Cardiac fibroblast (primary cell): ENCODE results near the gene LCOR.

Source experiments
- DNase-seq, 2 donors: peaks; one replicate each; pipeline versions ENCODE4 v3.0.0 to v3.0.0-alpha.2; 2010; ENCODE audit warnings: low read depth in 2 of 2
- H3K4me3 ChIP-seq, 2 donors: replicated peaks in 1 of 2; 1 replicate in 1 of 2; 2 replicates in 1 of 2; pipeline ENCODE4 v1.5.1; 2011; ENCODE audit warnings: low read depth in 2 of 2, low read length in 2 of 2, mild to moderate bottlenecking in 2 of 2, moderate library complexity in 1 of 2
- TF ChIP-seq, protein P1 (sequence below): IDR thresholded peaks from one replicate; pipeline ENCODE4 v1.5.1; 2011; ENCODE audit warnings: low read depth, mild to moderate bottlenecking, low read length, inconsistent platforms

LCOR gene

DNA sequence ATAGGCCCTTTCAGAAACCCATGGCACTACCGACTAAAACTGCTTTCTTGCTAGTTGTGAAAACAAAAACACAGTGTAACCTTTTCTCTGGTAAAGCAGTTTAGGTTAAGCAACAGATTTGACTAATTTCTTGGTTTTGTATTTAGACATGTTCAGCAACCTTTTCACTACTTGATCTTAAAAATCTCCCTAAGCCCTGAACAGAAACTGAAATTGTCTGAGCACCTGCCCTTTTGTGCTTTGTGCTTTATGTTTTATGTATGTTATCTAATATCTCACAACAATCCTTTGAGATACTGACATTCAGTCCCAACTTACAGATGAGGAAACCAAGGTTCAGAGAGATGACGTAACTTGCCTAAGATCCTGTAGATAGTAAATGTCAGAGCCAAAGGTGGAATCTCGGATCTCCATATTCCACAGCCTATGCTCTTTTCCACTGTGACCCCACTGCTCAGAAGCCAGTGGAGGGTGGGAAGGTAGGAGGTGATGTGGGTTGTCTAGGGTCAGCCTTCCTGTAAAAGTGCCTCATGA lies 146.6 kb downstream of the LCOR start:
- TF ChIP-seq, protein P1, sequence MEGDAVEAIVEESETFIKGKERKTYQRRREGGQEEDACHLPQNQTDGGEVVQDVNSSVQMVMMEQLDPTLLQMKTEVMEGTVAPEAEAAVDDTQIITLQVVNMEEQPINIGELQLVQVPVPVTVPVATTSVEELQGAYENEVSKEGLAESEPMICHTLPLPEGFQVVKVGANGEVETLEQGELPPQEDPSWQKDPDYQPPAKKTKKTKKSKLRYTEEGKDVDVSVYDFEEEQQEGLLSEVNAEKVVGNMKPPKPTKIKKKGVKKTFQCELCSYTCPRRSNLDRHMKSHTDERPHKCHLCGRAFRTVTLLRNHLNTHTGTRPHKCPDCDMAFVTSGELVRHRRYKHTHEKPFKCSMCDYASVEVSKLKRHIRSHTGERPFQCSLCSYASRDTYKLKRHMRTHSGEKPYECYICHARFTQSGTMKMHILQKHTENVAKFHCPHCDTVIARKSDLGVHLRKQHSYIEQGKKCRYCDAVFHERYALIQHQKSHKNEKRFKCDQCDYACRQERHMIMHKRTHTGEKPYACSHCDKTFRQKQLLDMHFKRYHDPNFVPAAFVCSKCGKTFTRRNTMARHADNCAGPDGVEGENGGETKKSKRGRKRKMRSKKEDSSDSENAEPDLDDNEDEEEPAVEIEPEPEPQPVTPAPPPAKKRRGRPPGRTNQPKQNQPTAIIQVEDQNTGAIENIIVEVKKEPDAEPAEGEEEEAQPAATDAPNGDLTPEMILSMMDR, result no peak
- no peak for DNase-seq
- no peak overlapping the region for H3K4me3 ChIP-seq

DNA sequence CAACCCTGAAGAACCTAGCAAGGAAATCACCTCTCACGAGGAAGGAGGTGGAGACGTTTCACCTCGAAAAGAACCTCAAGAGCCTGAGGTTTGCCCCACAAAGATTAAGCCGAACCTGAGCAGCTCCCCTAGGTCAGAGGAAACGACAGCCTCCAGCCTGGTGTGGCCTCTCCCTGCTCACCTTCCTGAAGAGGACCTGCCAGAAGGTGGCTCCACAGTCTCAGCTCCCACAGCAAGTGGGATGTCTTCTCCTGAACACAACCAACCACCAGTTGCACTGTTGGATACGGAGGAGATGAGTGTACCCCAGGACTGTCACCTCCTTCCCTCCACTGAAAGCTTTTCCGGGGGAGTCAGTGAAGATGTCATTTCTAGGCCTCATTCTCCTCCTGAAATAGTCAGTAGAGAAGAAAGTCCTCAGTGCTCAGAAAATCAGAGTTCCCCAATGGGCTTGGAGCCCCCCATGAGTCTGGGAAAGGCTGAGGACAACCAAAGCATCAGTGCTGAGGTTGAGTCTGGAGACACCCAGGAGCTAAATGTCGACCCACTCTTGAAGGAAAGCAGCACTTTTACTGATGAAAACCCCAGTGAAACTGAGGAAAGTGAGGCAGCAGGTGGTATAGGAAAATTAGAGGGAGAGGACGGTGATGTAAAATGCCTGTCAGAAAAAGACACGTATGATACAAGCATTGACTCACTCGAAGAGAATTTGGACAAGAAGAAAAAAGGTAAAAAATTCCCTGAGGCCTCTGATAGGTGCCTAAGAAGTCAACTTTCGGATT lies 150.2 kb downstream of the LCOR start:
- TF ChIP-seq, protein P1, result no peak
- H3K4me3 ChIP-seq, result no peak overlapping the region
- no peak for DNase-seq

DNA sequence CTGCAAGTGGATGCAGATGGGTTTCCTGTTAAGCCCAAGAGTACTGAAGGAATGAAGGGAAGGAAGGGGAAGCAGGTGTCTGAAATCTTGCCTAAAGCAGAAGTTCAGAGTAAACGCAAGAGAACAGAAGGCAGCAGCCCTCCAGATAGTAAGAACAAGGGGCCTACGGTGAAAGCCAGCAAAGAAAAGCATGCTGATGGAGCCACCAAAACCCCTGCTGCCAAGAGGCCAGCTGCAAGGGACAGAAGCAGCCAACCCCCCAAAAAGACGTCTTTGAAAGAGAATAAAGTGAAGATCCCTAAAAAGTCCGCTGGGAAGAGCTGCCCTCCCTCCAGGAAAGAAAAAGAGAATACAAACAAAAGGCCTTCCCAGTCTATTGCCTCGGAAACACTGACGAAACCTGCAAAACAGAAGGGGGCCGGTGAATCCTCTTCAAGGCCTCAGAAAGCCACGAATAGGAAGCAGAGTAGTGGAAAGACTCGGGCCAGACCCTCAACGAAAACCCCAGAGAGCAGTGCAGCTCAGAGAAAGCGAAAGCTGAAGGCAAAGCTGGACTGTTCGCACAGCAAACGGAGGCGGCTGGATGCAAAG lies 152.5 kb downstream of the LCOR start:
- TF ChIP-seq, protein P1, result no peak
- DNase-seq, result no peak
- H3K4me3 ChIP-seq, result no peak overlapping the region

DNA sequence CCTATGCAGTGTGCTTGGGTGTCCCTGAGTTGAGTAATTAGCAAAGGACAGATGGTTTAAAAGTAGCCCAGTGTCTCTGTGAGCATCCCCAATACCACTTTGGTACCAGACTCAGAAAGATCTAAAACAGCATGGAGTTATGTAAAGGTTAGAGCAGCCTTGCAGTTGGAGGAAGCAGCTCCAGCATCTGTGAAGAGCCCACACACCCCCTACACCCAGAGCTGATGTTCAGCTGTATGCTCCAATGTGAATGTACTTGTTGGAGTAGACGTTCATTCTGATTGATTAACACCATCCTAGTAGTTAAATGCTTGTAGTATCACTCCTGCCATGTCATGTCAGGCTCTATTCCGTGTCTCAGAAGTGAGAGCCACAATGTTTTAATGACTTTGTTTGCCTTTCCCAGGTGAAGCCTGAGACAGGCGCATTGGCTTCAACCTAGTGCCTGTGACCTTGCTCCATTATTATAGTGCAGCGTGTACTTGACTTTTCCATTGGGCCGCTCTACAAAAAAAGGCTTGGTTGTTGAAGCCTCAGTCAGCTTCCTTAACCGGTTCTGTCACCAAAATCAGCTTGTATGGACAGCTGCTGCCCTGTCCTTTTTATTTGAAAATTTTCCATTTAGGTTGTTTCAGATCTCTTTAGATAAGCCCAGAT lies 154.2 kb downstream of the LCOR start:
- no peak for DNase-seq
- no peak overlapping the region for H3K4me3 ChIP-seq
- TF ChIP-seq, protein P1, result no peak

DNA sequence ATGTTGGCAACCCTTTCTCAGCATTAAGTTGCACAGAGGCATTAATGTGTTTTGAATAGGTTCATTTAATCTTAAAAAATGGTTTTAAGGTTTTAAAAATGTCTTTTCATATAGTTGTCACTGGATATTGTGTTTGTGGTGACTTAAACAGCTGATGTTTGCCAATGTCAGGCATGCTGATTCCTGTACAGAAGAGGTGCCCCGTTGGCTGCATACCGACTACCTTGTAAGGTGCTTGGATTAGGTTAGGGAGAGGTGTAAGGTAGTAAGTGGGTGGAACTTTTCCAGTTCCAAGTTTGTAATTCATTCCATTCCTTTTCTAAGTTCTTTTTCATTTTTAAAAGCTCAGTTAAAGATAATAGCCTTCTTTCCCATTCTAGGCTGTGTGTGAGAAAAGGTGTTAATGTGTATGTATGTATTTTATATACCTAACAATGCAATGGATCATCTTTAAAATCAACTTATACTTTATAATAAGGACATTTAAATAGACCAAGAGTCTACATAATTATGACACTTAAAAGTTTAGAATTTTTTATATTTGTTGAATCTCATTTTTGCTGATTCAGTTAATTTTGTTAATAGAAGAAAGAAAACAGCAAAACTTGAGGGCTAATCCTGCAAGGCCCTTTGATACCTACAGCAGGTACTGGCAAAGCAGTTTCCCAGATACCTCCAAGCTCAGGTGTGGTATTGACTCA lies 155.2 kb downstream of the LCOR start:
- H3K4me3 ChIP-seq, result no peak overlapping the region
- TF ChIP-seq, protein P1, result no peak
- DNase-seq, result no peak

DNA sequence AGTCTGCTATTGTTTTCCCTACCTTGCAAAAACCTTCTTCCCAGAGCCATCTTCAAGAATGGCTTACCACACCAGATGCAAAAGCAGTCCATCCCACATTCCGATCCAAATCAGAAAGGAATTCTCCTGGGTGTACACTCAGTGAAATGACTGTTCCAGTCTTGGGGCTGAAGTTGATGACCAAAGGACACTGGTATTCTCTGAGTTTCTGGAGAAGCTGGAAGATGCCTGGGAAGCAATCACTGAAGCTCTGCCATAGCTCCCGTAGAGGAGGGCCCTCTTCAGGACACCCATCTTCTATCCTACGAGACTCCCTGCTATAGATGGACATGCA lies 155.7 kb downstream of the LCOR start:
- no peak overlapping the region for H3K4me3 ChIP-seq
- peak in 1 of 2 donors; percentile 38 for DNase-seq
- TF ChIP-seq, protein P1, result no peak
